ENCODE results near the gene FAM187B.

DNA sequence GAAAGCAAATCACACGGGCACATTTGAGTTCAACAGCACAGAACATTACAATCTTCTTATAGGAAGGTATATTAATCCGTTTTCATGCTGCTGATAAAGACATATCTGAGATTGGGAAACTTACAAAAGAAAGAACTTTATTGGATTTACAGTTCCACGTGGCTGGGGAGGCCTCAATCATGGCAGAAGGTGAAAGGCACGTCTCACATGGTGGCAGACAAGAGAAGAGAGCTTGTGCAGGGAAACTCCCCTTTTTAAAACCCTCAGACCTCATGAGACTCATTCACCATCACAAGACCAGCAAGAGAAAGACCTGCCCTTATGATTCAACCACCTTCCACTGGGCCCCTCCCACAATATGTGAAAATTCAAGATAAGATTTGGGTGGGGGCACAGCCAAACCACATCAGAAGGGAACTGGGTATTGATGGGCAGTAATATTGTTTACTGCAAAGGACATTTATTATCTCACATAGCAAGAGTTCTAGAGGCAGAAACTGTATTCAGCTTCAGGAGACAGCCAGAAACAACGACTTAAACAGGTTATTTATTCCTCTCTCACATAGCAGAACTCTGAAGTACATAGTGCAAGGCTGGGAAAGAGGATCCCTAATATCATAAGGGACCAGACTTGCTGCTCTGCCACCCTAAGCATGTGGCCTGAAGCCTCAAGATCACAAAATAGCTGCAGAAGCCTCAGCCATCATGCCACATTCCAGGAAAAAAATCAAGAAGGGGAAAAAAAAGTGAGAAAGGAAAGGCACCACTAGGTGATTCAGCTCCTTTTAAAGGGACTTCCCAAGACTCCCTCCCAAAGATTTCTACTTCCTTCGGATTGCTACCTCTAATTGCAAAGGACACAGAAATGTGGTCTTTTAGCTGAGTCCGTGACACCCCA lies 50.9 kb downstream of the FAM187B start:
- TF ChIP-seq, protein P1, sequence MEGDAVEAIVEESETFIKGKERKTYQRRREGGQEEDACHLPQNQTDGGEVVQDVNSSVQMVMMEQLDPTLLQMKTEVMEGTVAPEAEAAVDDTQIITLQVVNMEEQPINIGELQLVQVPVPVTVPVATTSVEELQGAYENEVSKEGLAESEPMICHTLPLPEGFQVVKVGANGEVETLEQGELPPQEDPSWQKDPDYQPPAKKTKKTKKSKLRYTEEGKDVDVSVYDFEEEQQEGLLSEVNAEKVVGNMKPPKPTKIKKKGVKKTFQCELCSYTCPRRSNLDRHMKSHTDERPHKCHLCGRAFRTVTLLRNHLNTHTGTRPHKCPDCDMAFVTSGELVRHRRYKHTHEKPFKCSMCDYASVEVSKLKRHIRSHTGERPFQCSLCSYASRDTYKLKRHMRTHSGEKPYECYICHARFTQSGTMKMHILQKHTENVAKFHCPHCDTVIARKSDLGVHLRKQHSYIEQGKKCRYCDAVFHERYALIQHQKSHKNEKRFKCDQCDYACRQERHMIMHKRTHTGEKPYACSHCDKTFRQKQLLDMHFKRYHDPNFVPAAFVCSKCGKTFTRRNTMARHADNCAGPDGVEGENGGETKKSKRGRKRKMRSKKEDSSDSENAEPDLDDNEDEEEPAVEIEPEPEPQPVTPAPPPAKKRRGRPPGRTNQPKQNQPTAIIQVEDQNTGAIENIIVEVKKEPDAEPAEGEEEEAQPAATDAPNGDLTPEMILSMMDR (IDR thresholded peaks at IDR 0.05): no peak
- TF ChIP-seq POLR2A (IDR thresholded peaks at IDR 0.05): no peak
